Esophagus squamous epithelium (tissue), 4 donors: ENCODE data around the gene WDR46.

Experiments
- CTCF ChIP-seq, 6 experiments: fragments of 450-650 bp in 4 of 6; fragments of 200-600 bp in 2 of 6; sonication (generic) in 2 of 6; IDR thresholded peaks; one replicate each; pipeline ENCODE4 v1.5.1; 2016 to 2019; ENCODE audit warnings: antibody characterized with exemption in 6 of 6, mild to moderate bottlenecking in 4 of 6, moderate library complexity in 4 of 6
- POLR2A ChIP-seq, 4 donors: fragments of 450-650 bp; IDR thresholded peaks; one replicate each; pipeline ENCODE4 v1.6.1; 2017; ENCODE audit warnings: antibody characterized with exemption in 4 of 4, mild to moderate bottlenecking in 4 of 4, moderate library complexity in 3 of 4

GRCh38 chr6:33335916-33336315 lies 46.9 kb upstream of the WDR46 start:
- no peak for TF ChIP-seq CTCF (IDR thresholded peaks at IDR 0.05)
- TF ChIP-seq POLR2A (IDR thresholded peaks at IDR 0.05), result no peak
